CD4-positive, alpha-beta T cell treated with Interferon gamma for 1 hour (primary cell): Measurements from ENCODE around the gene HNRNPA0.

Source experiments
- DNase-seq: peaks from one replicate; pipeline ENCODE4 v3.0.0-alpha.2; 2020

HNRNPA0 gene

DNA sequence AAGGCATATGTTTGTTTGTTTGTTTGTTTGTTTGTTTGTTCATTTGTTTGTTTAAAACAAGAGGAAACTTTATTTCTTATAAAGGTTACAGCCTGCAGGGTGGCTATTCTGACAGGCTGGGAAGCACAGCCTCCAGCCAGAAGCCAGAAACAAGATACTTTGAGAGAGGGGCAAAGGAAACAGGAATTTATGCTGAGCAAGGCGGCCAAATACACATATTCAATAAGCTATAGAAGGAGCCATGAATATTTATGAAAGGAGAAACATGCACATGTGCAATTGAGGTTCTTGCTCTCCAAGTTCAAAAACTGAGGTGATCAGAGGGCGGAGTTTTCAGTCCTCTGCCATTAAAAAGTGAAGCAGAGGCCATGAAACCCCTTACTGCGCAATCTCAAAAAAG is 37.8 kb downstream of the HNRNPA0 start:
- no peak for DNase-seq

DNA sequence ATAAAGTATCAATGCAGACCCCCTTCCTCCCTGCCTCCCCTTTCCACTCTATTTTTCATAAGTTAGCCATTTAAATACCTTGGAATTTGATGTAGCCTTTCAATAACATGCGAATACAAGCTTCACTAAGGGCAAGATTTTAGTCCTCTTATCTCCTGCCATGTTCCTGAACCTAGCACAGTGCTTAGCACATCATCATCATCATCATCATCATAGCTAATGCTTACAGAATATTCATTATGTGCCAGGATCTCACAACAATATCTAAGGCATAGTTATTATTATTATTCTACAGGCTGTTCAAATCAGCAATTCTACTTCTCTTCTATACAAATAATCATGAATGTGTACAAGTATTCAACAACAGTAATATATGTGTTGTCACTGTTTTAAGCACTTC is 38.7 kb downstream of the HNRNPA0 start:
- DNase-seq = no peak

DNA sequence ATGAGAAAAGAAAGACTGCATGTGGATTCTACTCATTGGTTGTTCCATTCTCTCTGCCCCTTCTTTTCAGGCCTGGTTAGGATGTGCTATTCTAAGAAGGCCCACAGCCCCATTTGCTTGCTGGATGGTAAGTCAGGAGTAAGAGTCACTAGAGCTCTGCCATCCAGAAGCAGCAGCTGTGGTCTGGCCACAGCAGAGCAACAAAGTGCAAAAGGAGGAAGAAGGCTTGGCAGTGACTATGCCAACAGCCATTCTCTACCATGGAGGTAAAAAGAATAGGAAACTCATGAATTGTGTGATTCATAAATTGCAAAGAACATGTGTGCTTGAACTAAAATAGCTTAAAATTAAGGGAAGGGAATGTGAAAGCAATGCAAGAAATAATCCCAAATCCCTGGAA is 39.2 kb downstream of the HNRNPA0 start:
- no peak for DNase-seq

DNA sequence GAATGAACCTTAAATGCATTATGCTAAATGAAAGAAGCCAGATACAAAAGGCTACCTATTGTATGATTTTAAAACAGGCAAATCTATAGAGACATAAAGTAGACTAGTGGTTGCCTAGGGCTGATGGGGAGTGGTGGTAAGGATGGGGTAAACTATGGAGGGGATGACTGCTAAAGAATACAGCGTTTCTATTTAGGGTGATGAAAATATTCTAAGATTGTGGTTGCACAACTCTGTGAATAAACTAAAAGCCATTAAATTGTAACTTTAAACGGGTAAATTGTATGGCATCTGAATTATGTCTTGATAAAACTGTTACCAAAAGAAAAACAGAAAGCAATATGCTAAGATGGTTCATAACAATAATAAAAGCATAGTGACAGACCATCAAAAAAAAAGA is 39.7 kb downstream of the HNRNPA0 start:
- no peak for DNase-seq

DNA sequence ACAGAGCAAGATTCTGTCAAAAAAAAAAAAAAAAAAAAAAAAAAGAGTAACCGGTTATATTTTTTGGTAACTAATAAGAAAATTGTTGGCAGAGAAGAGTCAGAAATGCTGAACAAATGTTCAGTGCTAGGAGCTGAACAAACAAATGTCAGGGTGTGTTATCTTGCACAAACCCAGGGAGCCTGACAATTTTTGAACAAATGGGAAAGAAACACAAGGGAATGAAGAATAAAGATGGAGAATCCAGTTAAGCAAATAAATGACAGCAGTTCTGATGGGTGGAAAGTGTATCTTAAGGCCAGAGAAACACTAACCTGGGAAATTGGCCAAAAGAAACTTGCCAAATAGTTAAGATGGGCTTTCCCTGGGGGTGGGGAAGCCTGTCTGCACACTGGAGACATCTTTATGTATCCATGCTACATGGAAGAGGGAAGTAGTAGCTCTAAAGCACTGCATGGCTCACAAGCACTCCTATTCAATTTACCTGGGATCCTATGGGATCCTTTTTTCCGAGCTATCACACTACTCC is 42.0 kb downstream of the HNRNPA0 start:
- no peak for DNase-seq

DNA sequence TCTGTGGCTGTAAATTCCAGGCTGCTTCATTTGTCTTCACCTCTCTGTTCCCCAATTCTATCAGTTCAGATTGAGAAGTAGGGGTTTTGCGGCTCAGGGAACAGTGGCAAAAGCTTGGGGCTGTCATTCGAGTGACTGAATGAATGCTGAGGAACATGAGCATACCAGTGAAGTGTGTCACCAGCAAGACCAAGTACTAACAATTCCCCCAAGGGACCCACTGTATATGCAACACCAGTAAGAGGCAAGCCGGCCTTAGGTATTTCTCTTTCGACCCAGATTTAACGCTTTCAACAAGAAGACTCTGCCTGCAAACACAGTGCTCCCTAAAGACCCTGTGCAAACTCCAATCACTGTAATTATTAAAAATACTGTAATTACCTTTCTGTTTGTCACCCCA is 44.1 kb downstream of the HNRNPA0 start:
- DNase-seq = no peak

DNA sequence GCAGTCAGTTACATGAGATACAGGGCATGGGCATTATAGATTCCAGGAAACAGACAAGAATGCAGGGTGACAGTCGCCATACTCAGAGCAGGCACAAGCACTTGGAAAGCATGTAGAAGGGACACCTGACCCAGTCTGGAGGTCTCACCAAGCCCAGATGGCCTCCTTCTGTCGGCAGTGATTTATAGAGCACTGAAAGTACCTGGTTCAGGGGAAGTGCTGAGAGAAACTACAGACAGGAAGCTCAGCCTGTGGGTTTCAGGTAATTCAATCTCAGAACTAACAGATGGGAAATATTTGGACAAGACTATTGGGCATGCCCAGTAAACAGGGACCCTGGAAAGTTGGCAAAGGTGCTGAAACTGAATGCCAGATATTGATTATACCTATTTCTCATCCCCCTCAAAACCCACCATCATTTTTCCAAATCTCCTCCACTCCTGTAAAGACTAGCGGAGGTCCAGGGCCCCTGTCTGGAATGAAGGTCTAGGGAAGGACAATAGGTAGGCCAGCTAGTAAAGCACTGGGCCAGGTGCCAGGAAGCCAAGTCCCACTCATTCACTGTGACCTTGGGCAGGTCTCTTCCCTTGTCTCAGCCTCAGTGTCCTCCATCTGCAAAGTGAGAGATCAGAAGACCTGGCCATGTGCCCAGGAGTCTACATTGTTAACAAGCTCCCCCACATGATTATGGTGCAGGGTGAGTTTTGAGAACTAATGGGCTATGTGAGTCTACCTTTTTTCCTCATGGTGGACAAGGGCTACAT is 45.2 kb downstream of the HNRNPA0 start:
- DNase-seq = no peak

DNA sequence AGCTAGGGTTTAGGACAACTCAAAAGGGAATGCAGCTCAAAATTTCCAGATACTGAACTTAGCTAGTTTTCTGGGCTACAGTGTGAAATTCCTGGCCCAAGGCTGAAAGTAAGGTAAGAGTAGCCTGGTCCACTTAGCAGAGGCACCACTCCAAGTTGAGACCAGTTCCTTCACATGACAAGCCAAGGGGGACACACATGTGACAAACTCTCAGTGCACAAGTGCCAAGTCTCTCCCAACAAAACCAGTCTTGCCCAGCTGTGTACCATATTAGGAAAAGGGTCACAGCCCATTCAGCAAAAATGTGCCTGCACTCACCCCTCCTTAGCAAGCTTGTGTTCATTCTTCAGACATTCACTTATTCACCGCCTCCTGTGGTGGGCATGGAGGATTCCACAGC is 46.1 kb downstream of the HNRNPA0 start:
- no peak for DNase-seq

DNA sequence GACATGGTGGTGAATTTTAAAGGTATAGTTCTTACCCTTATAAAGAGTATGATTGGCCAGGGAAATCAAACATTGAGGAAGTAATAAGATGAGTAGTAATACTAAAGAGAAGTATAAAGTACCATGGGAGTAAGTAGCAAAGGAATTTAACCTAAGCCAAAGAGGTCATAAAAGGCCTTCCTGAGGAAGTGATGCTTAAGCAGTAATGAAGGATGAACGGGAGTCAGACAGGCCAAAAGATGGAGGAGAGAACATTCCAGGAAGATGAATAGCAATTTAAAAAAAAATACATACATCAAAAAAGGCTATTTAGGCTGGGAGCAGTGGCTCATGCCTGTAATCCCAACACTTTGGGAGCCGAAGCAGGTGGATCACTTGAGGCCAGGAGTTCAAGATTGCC is 47.3 kb downstream of the HNRNPA0 start:
- DNase-seq = no peak

DNA sequence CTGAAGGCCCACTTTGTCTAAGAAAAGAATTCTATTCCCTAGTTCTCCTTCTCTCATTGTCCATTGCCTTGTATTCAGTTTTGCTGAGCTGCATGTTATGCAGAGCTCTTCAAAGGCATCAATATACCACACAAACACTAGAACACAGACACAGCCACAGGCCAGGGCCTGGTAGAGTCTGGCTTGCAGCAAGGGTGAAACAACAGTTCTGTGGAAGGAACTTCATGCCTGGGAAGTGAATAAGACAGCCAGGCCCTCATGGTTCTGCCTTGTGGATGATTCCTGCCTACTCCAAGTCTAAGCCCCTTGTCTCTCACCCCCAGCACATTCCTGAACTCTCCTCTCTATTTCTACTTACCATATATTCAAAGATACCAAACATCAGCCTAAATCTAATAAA is 49.1 kb downstream of the HNRNPA0 start:
- no peak for DNase-seq

DNA sequence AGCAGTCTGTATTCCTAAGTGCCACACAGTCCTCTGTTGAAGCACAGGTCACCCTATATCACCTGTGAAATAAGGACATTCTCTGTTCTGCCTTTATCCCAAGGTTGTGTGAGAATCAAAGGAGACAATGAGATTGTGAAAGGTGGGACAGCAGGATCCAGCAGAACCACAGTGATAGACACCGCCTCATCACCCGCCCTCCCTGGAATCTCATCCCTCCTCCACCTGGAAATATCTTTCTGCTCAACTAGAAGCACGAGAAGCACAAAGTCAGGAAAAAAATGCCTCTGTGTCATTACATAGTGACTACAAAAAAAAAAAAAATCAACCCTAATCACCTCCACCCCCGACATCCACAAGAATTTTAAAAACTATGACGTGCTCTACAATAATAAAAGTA is 50.6 kb downstream of the HNRNPA0 start:
- no peak for DNase-seq

DNA sequence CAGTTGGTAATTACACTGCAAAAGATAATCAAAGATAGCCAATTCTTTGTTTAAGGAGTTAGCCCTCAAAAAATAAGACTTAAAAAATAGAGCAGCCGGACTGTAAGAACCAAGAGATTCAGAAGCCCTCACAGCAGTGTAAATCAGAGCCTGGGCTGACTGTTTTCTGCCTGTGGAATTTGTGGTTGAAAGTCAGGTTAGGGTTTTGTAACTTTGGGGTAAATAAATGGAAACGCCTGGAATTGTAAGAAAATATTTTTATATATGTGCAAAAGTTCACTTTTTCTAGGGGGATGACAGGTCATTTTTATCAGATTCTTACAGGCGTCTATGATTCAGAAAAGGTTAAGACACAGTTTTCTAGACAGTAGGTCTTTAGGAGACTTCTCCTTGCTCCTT is 53.9 kb downstream of the HNRNPA0 start:
- DNase-seq = no peak

DNA sequence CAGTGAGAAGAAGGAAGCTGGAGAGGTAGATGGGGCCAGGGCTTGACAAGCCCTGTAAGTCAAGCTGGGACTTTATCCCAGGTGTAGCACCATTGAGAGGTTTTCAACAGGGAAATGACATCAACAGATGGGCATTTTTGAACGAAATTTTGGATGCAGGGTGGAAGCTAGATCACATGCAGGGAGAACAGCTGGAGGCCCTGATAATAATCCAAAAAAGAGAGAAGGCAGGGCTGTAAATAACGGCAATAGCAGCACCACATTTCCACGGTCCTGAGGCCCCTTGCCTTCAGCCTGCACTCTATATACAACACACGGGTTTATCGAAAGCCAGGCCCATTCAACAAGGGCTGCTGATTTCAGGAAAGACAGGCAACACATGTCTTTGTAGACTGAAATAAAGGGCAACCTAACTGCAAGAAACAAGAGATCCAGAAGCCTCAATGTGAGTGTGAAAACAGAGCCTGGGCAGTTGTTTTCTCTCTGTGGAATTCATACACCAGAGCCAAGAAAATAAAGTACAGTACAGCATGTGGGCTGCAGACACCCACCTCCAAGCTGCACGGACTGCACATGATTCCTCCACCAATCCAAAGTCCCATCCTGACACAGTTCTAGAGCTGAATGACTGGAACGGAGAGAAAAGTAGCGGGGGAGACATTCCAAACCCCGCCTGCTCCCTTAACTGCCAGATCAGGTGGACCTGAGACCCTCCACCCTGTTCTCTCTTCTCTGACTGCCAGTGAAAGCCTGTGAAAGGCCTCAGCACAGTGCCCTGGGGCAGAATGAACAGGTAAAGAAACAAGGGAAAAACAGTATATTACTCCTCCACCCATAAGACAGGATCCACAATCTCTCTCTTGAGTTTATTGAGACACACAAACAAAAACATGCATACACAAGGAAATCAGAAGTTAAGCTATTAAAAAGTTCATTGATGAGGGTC is 54.6 kb downstream of the HNRNPA0 start:
- no peak for DNase-seq

DNA sequence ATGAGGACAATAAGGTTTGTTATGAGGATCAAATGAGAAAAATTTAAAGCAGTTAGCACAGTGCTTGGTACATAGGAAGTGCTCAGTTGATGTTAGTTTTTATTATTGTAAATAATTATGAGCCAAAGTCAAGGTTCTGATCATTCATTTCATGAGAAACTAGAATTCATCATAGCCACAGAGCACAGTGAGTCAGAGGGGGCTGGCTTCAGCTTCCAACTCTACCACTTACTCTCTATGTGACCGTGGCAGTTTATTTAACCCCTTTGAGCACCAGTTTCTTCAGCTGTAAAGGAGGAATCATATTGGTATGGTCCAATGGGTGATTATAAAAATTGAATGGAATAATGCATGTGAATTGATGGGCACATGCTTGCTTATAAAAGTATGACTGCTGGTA is 57.7 kb downstream of the HNRNPA0 start:
- no peak for DNase-seq

DNA sequence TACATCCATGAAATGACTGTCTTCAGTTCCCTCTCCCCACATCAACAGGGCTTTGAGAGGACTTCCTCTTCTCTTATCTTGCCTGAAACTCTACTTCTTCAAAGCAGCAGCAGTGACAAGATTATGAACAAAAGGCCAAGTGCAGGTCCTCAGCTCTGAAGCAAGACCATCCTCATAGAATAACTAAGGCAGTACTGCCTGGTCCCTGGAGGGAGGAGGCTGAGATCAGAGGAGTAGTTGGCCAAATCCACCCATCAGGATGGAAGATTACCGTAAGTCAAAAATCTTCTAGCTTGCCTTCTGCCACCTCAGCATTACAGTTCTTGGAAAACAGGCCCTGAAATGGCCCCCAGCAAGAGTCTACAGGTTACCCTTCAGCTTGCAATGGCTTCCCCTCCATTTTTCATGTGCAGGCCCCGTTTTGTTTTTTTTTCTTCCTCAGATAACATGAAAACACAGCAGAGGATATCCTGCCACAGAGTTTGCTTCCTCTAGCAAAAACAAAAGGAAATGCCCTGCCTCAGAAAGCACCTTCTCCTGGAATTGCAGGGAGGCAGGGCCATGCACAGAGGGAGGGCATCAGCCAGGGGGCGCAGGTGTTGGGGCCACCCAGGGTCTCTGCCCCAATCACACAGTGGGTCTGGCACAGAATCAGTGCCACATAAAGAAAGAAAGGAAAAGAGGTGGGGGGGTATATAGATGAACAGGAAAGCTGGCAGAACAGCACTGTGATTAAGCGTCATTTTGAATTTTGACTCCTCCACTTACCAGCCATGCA is 58.3 kb downstream of the HNRNPA0 start:
- DNase-seq = no peak
